Globus pallidus (tissue), 1 donor: Measurements from ENCODE around the gene NAXE.
"Not testable (repeated sequence)": the region's sequence is repeated elsewhere in the genome, so short reads cannot be mapped to it uniquely, and the experiment has no call there.

Experiments used
- DNase-seq: peaks from one replicate; pipeline ENCODE4 v3.0.0-alpha.2; 2015; ENCODE audit warnings: low spot score

NAXE gene

GRCh38 chr1:156623946-156624813 lies 32.6 kb downstream of the NAXE start:
- DNase-seq = no peak

GRCh38 chr1:156624814-156625435 lies 33.3 kb downstream of the NAXE start:
- DNase-seq = no peak

- DNase-seq = peak; percentile 68
Observed at GRCh38 chr1:156625436-156626078, 34.0 kb downstream of the NAXE start.

- DNase-seq = no peak
Observed at GRCh38 chr1:156626079-156626438, 34.5 kb downstream of the NAXE start.

GRCh38 chr1:156627313-156627880 lies 35.8 kb downstream of the NAXE start:
- peak; percentile 57 for DNase-seq

- no peak for DNase-seq
Observed at GRCh38 chr1:156629823-156630449, 38.4 kb downstream of the NAXE start.

GRCh38 chr1:156631152-156631551 lies 39.6 kb downstream of the NAXE start:
- not testable (repeated sequence) for DNase-seq

GRCh38 chr1:156632355-156632754 lies 40.8 kb downstream of the NAXE start:
- DNase-seq = no peak

GRCh38 chr1:156638189-156638985 lies 46.8 kb downstream of the NAXE start:
- peak; percentile 63 for DNase-seq

- DNase-seq = no peak
Observed at GRCh38 chr1:156639601-156640101, 48.1 kb downstream of the NAXE start.

GRCh38 chr1:156640842-156641706 lies 49.5 kb downstream of the NAXE start:
- DNase-seq = peak; percentile 82

GRCh38 chr1:156641761-156642264 lies 50.2 kb downstream of the NAXE start, which contains the start of gene BCAN:
Gene BCAN, plus strand, starts transcription at chr1:156642117. Its CDS starts 3,938 bp downstream, at chr1:156646055.
- peak; percentile 78 for DNase-seq

- no peak for DNase-seq
Observed at GRCh38 chr1:156642265-156643048, 50.9 kb downstream of the NAXE start.

GRCh38 chr1:156643049-156643777 lies 51.6 kb downstream of the NAXE start:
- DNase-seq = no peak

- DNase-seq = no peak
Observed at GRCh38 chr1:156643778-156644092, 52.2 kb downstream of the NAXE start.
